Trophoblast cell (in vitro differentiated cells and primary cell): Measurements from ENCODE around the gene CNTROB.

Experiments
- DNase-seq, 2 donors: peaks; one replicate each; pipeline ENCODE4 v3.0.0-alpha.2; 2016
- H2AFZ ChIP-seq: 2 replicates; pipeline ENCODE4 v1.6.1; 2013; ENCODE audit warnings: low read length, moderate library complexity, mild to moderate bottlenecking; ENCODE audit not compliant: insufficient read depth, poor library complexity
- H2AK5ac ChIP-seq: 2 replicates; pipeline ENCODE4 v1.6.1; 2013; ENCODE audit warnings: mild to moderate bottlenecking, low read length
- H2BK120ac ChIP-seq: 2 replicates; pipeline ENCODE4 v1.6.1; 2013; ENCODE audit warnings: low read length, mild to moderate bottlenecking, moderate library complexity; ENCODE audit not compliant: insufficient read depth, poor library complexity
- H2BK12ac ChIP-seq: 2 replicates; pipeline ENCODE4 v1.6.1; 2013; ENCODE audit warnings: mild to moderate bottlenecking, low read length, moderate library complexity
- H2BK5ac ChIP-seq: 2 replicates; pipeline ENCODE4 v1.6.1; 2013; ENCODE audit warnings: low read length, low read depth, moderate library complexity, mild to moderate bottlenecking; ENCODE audit not compliant: poor library complexity
- H3K14ac ChIP-seq: 2 replicates; pipeline ENCODE4 v1.6.1; 2013; ENCODE audit warnings: mild to moderate bottlenecking, low read length
- H3K18ac ChIP-seq: 2 replicates; pipeline ENCODE4 v1.6.1; 2013; ENCODE audit warnings: mild to moderate bottlenecking, low read length
- H3K23ac ChIP-seq: 2 replicates; pipeline ENCODE4 v1.6.1; 2013; ENCODE audit warnings: low read length
- H3K27ac ChIP-seq: 2 replicates; pipeline ENCODE4 v1.5.1; 2013; ENCODE audit warnings: low read depth, mild to moderate bottlenecking, inconsistent platforms, low read length, moderate library complexity
- H3K27me3 ChIP-seq: 2 replicates; pipeline ENCODE4 v1.6.1; 2013; ENCODE audit warnings: inconsistent platforms, mild to moderate bottlenecking, low read length, moderate library complexity; ENCODE audit not compliant: insufficient read depth
- H3K36me3 ChIP-seq, 2 experiments: 1 replicate in 1 of 2; 2 replicates in 1 of 2; pipeline ENCODE4 v1.6.1; 2013; ENCODE audit warnings: low read length in 2 of 2, mild to moderate bottlenecking in 2 of 2, moderate library complexity in 1 of 2; ENCODE audit not compliant: insufficient read depth in 2 of 2, control insufficient read depth in 1 of 2
- H3K4ac ChIP-seq: 2 replicates; pipeline ENCODE4 v1.6.1; 2013; ENCODE audit warnings: low read depth, mild to moderate bottlenecking, low read length, moderate library complexity
- H3K4me1 ChIP-seq, 2 experiments: 1 replicate in 1 of 2; 2 replicates in 1 of 2; pipeline ENCODE4 v1.6.1; 2013; ENCODE audit warnings: low read length in 2 of 2, mild to moderate bottlenecking in 2 of 2, moderate library complexity in 1 of 2; ENCODE audit not compliant: insufficient read depth in 2 of 2, control insufficient read depth in 1 of 2
- H3K4me2 ChIP-seq: 2 replicates; pipeline ENCODE4 v1.6.1; 2013; ENCODE audit warnings: inconsistent platforms, mild to moderate bottlenecking, low read length, moderate library complexity
- H3K4me3 ChIP-seq: 2 replicates; pipeline ENCODE4 v1.5.1; 2013; ENCODE audit warnings: mild to moderate bottlenecking, low read depth, low read length, inconsistent platforms
- H3K79me1 ChIP-seq: one replicate; pipeline ENCODE4 v1.6.1; 2013; ENCODE audit warnings: low read length
- H3K79me2 ChIP-seq: 2 replicates; pipeline ENCODE4 v1.6.1; 2013; ENCODE audit warnings: low read length, mild to moderate bottlenecking; ENCODE audit not compliant: control insufficient read depth, insufficient read depth, poor library complexity
- H3K9ac ChIP-seq: 2 replicates; pipeline ENCODE4 v1.6.1; 2013; ENCODE audit warnings: mild to moderate bottlenecking, low read length
- H3K9me3 ChIP-seq: 2 replicates; pipeline ENCODE4 v1.6.1; 2013; ENCODE audit warnings: low read depth, mild to moderate bottlenecking, control low read depth, inconsistent platforms, low read length; ENCODE audit not compliant: insufficient read depth
- H4K12ac ChIP-seq: 2 replicates; pipeline ENCODE4 v1.6.1; 2013; ENCODE audit warnings: low read depth, mild to moderate bottlenecking, low read length, moderate library complexity
- H4K8ac ChIP-seq: 2 replicates; pipeline ENCODE4 v1.6.1; 2013; ENCODE audit warnings: low read depth, mild to moderate bottlenecking, low read length, moderate library complexity
- H4K91ac ChIP-seq: one replicate; pipeline ENCODE4 v1.6.1; 2013; ENCODE audit warnings: low read depth, mild to moderate bottlenecking, low read length, moderate library complexity
- WGBS: extraction: QIAGEN DNeasy Blood & Tissue Kit; methylation state at CpG from one replicate; pipeline ENCODE4 v1.1.7; 2013; ENCODE audit warnings: missing lambda C conversion rate; ENCODE audit not compliant: insufficient read length, insufficient coverage; ENCODE audit errors: extremely low coverage; 5-methylcytosine and 5-hydroxymethylcytosine counted together

CNTROB gene

GRCh38 chr17:7887038-7887481 is 44.9 kb upstream of the CNTROB start:
- Histone ChIP-seq H3K9ac (no peak overlapping the region), H3K27me3 (no peaks in the 10 kb centered on the region), H4K12ac (no peak overlapping the region), H2BK120ac (peak overlapping the region; percentile 13), H2AFZ (no peak overlapping the region), H3K36me3 (peaks cover 14 to 17% of the 10 kb centered on the region in 2 experiments), H3K79me2 (peaks cover 17% of the 10 kb centered on the region), H3K23ac (no peak overlapping the region), H3K4me1 (peaks cover 24 to 27% of the 10 kb centered on the region in 2 experiments), H3K4me2 (peak overlapping the region; percentile 94), H3K79me1 (peaks cover 37% of the 10 kb centered on the region), H4K8ac (peak overlapping the region; percentile 49), H3K18ac (no peak overlapping the region), H3K14ac (peak overlapping the region; percentile 86), H2BK5ac (peak overlapping the region; percentile 32), H3K9me3 (no peaks in the 10 kb centered on the region), H4K91ac (peak overlapping the region; percentile 89), H3K27ac (peak overlapping the region; percentile 85), H2AK5ac (no peak overlapping the region), H3K4ac (peak overlapping the region; percentile 16), H2BK12ac (peak overlapping the region; percentile 27), H3K4me3 (no peak overlapping the region)
- peak in 1 of 2 donors; percentile 54 for DNase-seq
- WGBS = no CpG with 5 or more reads among the region's 8 CpGs

DNA sequence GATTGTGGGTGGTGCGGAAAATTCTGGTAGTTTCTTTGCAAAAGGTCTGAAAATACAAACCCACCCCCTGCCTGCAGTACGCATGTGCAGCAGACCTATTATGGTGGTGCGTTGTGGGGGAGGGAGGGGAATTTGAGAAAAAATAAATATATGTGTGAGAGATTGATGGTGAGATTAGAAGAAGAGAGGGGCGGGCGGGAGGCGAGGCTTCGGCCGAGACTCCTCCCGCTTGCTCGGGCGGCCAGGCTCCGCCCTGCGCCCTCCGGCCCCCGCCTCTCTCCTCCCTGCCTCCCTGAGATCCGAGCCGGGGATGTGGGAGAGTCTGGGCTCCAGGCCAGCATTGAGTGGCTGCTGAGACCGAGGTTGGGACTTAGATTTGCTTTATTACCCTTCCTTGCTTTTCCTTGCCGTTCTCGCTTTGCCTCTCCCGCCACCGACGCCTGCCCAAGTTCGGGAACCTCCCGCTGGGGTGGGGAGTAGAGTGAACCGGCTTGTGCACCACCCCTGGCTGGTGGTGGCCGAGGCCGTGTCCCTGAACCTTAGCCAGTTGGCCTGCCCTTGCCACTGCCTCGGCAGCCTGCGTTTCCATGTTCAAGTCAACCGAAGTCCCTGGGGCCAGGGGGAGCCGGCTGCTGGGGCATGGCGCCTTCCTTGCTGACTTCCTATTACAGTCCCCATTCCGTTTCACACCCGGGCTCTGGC is 44.4 kb upstream of the CNTROB start:
- Histone ChIP-seq H4K12ac (peak overlapping the region; percentile 75), H3K27ac (peak overlapping the region; percentile 93), H3K36me3 (peaks cover 14 to 16% of the 10 kb centered on the region in 2 experiments), H4K91ac (peak overlapping the region; percentile 100), H3K79me2 (peaks cover 17% of the 10 kb centered on the region), H3K18ac (peak overlapping the region; percentile 98), H3K4me1 (peaks cover 24 to 25% of the 10 kb centered on the region in 2 experiments), H2AK5ac (peak overlapping the region; percentile 71), H3K27me3 (no peaks in the 10 kb centered on the region), H3K9ac (peak overlapping the region; percentile 73), H3K4me3 (peak overlapping the region; percentile 70), H3K79me1 (peaks cover 37% of the 10 kb centered on the region), H2BK5ac (peak overlapping the region; percentile 99), H3K14ac (peak overlapping the region; percentile 91), H3K4ac (peak overlapping the region; percentile 75), H2BK12ac (peak overlapping the region; percentile 43), H4K8ac (peak overlapping the region; percentile 91), H2AFZ (peak overlapping the region; percentile 85), H3K4me2 (peak overlapping the region; percentile 94), H3K23ac (no peak overlapping the region), H2BK120ac (peak overlapping the region; percentile 97), H3K9me3 (no peaks in the 10 kb centered on the region)
- 83% methylated on average over 1 of the region's 35 CpGs for WGBS
- DNase-seq = peak; percentile 78 to 83

GRCh38 chr17:7888184-7888920 is 43.7 kb upstream of the CNTROB start, which contains the start of gene CHD3:
CHD3 (plus strand) TSS chr17:7888789; CDS start chr17:7889001, 212 bp downstream.
- peak within 1 kb of the TSS; percentile 75 for H3K4ac ChIP-seq
- peak within 1 kb of the TSS; percentile 91 for H3K14ac ChIP-seq
- peak within 1 kb of the TSS; percentile 73 for H3K9ac ChIP-seq
- H2BK5ac ChIP-seq = peak within 1 kb of the TSS; percentile 99
- peak within 1 kb of the TSS; percentile 70 for H3K4me3 ChIP-seq
- H4K91ac ChIP-seq = peak within 1 kb of the TSS; percentile 100
- peak within 1 kb of the TSS; percentile 93 for H3K27ac ChIP-seq
- peaks cover 17% of the 10 kb centered on the region for H3K79me2 ChIP-seq
- H2BK12ac ChIP-seq = peak within 1 kb of the TSS; percentile 94
- peak within 1 kb of the TSS; percentile 75 for H4K12ac ChIP-seq
- H2AFZ ChIP-seq = peak within 1 kb of the TSS; percentile 85
- peaks cover 37% of the 10 kb centered on the region for H3K79me1 ChIP-seq
- peak; percentile 78 to 87 for DNase-seq
- peaks cover 14 to 18% of the 10 kb centered on the region in 2 experiments for H3K36me3 ChIP-seq
- H4K8ac ChIP-seq = peak within 1 kb of the TSS; percentile 91
- H3K27me3 ChIP-seq = no peaks in the 10 kb centered on the region
- peak within 1 kb of the TSS; percentile 71 for H2AK5ac ChIP-seq
- H3K23ac ChIP-seq = no peak within 1 kb of the TSS
- H2BK120ac ChIP-seq = peak within 1 kb of the TSS; percentile 97
- no CpG with 5 or more reads among the region's 18 CpGs for WGBS
- H3K18ac ChIP-seq = peak within 1 kb of the TSS; percentile 98
- H3K4me1 ChIP-seq = peaks cover 22 to 25% of the 10 kb centered on the region in 2 experiments
- no peaks in the 10 kb centered on the region for H3K9me3 ChIP-seq
- H3K4me2 ChIP-seq = peak within 1 kb of the TSS; percentile 94

GRCh38 chr17:7889166-7889955 is 42.6 kb upstream of the CNTROB start:
- no peaks in the 10 kb centered on the region for H3K9me3 ChIP-seq
- H3K4ac ChIP-seq = peak overlapping the region; percentile 50
- no peak overlapping the region for H4K12ac ChIP-seq
- H2AFZ ChIP-seq = no peak overlapping the region
- peak overlapping the region; percentile 93 for H3K27ac ChIP-seq
- H3K23ac ChIP-seq = no peak overlapping the region
- no peaks in the 10 kb centered on the region for H3K27me3 ChIP-seq
- H3K4me2 ChIP-seq = peak overlapping the region; percentile 31
- H3K4me1 ChIP-seq = peaks cover 22 to 25% of the 10 kb centered on the region in 2 experiments
- no peak overlapping the region for H3K4me3 ChIP-seq
- peak overlapping the region; percentile 16 for H3K9ac ChIP-seq
- peaks cover 23 to 28% of the 10 kb centered on the region in 2 experiments for H3K36me3 ChIP-seq
- peak overlapping the region; percentile 88 for H2BK5ac ChIP-seq
- no CpG with 5 or more reads among the region's 11 CpGs for WGBS
- peak overlapping the region; percentile 83 for H4K8ac ChIP-seq
- peak overlapping the region; percentile 100 for H4K91ac ChIP-seq
- H2AK5ac ChIP-seq = peak overlapping the region; percentile 55
- H2BK12ac ChIP-seq = peak overlapping the region; percentile 94
- H3K79me1 ChIP-seq = peaks cover 37% of the 10 kb centered on the region
- peak overlapping the region; percentile 56 for H2BK120ac ChIP-seq
- peak overlapping the region; percentile 66 for H3K18ac ChIP-seq
- H3K14ac ChIP-seq = peak overlapping the region; percentile 68
- H3K79me2 ChIP-seq = peaks cover 17% of the 10 kb centered on the region
- peak; percentile 16 to 48 for DNase-seq
